Pancreas (tissue), 10 donors: ENCODE measurements around the gene GALNT10. TPM values are rescaled to one million over a fixed set of nuclear protein-coding genes. Genes with fewer than 3 reads are reported as not detected.

Source experiments
- ATAC-seq, 4 donors: fragments of 200-7000 bp; cut with Tn5 transposase; one replicate each; pipeline versions ENCODE4 v1.8.0 to v1.9.1; 2020; ENCODE audit warnings: mild to moderate bottlenecking in 4 of 4, moderate library complexity in 4 of 4
- DNase-seq, 6 donors: peaks; one replicate each; pipeline ENCODE4 v3.0.0-alpha.2; 2020
- FAIRE-seq: peaks from 2 replicates; lab custom pipeline; 2012; peaks lifted over from hg19 to GRCh38; lab: Jason Lieb, UNC
- H3K27ac ChIP-seq, 4 donors: fragments of 200-600 bp; sonication (generic); 1 replicate in 3 of 4; 2 replicates in 1 of 4; pipeline versions ENCODE4 v1.5.0 to v1.8.0; 2020
- H3K27me3 ChIP-seq, 4 donors: fragments of 200-600 bp; one replicate each; pipeline ENCODE4 v1.8.0; 2021
- H3K36me3 ChIP-seq, 3 donors: fragments of 200-600 bp; sonication (generic) in 1 of 3; one replicate each; pipeline versions ENCODE4 v1.5.0 to v1.8.0; 2020 to 2021
- H3K4me1 ChIP-seq, 3 donors: fragments of 200-600 bp; one replicate each; pipeline ENCODE4 v1.8.0; 2021
- H3K4me3 ChIP-seq, 4 donors: fragments of 200-600 bp; sonication (generic) in 2 of 4; one replicate each; pipeline versions ENCODE4 v1.5.0 to v1.8.0; 2020 to 2021
- H3K9me3 ChIP-seq, 4 donors: fragments of 200-600 bp; one replicate each; pipeline ENCODE4 v1.8.0; 2021
- WGBS, 2 donors: extraction: QIAGEN DNeasy Blood & Tissue Kit; methylation state at CpG; one replicate each; pipeline ENCODE4 v1.1.7; 2013; 5-methylcytosine and 5-hydroxymethylcytosine counted together
- intact Hi-C, 3 donors: fragments of 100-400 bp; cut with DNase I; formaldehyde crosslinking; loops; one replicate each; pipeline versions ENCODE4 v1.11.1 to v1.14.2; 2022
- polyA plus RNA-seq, 2 donors: library from polyadenylated mRNA; stranded (reverse); fragments of 200-250 nt; gene quantifications; one replicate each; pipeline ENCODE4 v1.2.3, GENCODE V29; 2013
- total RNA-seq, 6 donors: library from RNA; stranded (reverse); fragmentation: NEBNext Ultra II Directional in 4 of 6; extraction: Animal tissue kit (Norgen Biotek cat#: 25700) in 4 of 6; gene quantifications; one replicate each; pipeline versions ENCODE4 v1.2.1 to v1.2.4, GENCODE V29; 2021 to 2023
- TF ChIP-seq, protein P1 (sequence below), 4 donors: fragments of 200-600 bp; sonication (generic) in 3 of 4; IDR thresholded peaks; one replicate each; pipeline versions ENCODE4 v1.5.0 to v1.8.0; 2021; ENCODE audit warnings: antibody characterized with exemption in 4 of 4
- donor health status: healthy with polysubstance abuse.
- donor health status: DM: no; HTN: no; CAD: no; lungs with moderate emphysema.
- donor health status: DM: no; HTN: no; CAD: no.
- donor health status: control.
- donor health status: control.
- donor health status: Bipolar disorder and iron deficiency.
- donor health status: DM: yes; HTN: yes; CAD: no.
- donor health status: DM: no; HTN: no; CAD: no.
- donor health status: DM: no; HTN: no; CAD: no.
- donor health status: DM: yes; HTN: yes; CAD: no.

The GALNT10 gene
- total and polyA plus RNA-seq, 8 donors = 4.4 to 23.1 (median 13.4) TPM

DNA sequence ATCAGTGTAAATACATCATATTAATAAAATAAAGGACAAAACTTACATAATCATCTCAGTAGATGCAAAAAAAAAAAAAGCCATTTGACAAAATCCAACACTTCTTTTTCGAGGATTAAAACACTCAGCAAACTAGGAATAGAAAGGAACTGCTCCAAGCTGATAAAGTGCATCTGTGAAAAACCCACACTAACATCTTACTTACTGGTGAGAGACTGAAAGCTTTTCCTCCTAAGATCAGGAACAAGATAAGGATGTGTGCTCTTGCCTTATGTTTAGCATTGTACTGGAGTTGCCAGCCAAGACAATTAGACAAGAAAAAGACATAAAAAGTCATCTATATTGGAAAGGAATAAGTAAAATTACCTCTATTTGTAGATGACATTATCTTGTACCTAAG lies 135.0 kb downstream of the GALNT10 start:
- DNase-seq = no peak
- Histone ChIP-seq H3K27me3 (no peaks in the 10 kb centered on the region), H3K9me3 (no peaks in the 10 kb centered on the region), H3K4me3 (no peak overlapping the region), H3K4me1 (no peaks in the 10 kb centered on the region), H3K36me3 (no peaks in the 10 kb centered on the region), H3K27ac (no peak overlapping the region)
- TF ChIP-seq, protein P1, sequence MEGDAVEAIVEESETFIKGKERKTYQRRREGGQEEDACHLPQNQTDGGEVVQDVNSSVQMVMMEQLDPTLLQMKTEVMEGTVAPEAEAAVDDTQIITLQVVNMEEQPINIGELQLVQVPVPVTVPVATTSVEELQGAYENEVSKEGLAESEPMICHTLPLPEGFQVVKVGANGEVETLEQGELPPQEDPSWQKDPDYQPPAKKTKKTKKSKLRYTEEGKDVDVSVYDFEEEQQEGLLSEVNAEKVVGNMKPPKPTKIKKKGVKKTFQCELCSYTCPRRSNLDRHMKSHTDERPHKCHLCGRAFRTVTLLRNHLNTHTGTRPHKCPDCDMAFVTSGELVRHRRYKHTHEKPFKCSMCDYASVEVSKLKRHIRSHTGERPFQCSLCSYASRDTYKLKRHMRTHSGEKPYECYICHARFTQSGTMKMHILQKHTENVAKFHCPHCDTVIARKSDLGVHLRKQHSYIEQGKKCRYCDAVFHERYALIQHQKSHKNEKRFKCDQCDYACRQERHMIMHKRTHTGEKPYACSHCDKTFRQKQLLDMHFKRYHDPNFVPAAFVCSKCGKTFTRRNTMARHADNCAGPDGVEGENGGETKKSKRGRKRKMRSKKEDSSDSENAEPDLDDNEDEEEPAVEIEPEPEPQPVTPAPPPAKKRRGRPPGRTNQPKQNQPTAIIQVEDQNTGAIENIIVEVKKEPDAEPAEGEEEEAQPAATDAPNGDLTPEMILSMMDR (IDR thresholded peaks at IDR 0.05) = no peak
- ATAC-seq = no peak
- FAIRE-seq = no peak
- intact Hi-C loops = no loop called here
- 83% methylated on average over 1 of the region's 1 CpG for WGBS, 2 donors

DNA sequence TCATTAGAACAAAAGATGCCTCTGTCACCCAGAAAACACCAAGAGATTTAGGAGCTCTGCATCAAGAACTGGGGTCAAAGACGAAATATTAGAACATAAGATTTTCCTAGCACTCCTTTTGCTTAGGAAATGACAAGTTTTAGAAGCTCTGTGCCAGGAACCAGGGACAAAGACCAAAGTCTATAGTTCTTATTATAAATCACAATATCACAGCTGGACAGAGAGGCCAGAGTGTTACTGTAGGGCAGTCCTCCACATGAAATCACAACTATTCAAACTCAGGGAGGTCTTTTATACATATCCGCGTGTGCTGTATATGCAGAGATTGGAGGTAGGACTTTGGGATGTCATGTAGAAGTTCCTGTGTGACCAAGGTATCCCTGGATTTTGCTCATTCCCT lies 138.5 kb downstream of the GALNT10 start:
- no peak for ATAC-seq
- no peak overlapping the region for H3K27ac ChIP-seq
- H3K36me3 ChIP-seq = no peaks in the 10 kb centered on the region
- 87 to 90% methylated on average over 3 of the region's 3 CpGs for WGBS, 2 donors
- DNase-seq = no peak
- intact Hi-C loops = no loop called here
- no peak for FAIRE-seq
- H3K4me1 ChIP-seq = no peaks in the 10 kb centered on the region
- no peak overlapping the region for H3K4me3 ChIP-seq
- H3K9me3 ChIP-seq = no peaks in the 10 kb centered on the region
- H3K27me3 ChIP-seq = no peaks in the 10 kb centered on the region
- TF ChIP-seq, protein P1 (IDR thresholded peaks at IDR 0.05) = no peak

DNA sequence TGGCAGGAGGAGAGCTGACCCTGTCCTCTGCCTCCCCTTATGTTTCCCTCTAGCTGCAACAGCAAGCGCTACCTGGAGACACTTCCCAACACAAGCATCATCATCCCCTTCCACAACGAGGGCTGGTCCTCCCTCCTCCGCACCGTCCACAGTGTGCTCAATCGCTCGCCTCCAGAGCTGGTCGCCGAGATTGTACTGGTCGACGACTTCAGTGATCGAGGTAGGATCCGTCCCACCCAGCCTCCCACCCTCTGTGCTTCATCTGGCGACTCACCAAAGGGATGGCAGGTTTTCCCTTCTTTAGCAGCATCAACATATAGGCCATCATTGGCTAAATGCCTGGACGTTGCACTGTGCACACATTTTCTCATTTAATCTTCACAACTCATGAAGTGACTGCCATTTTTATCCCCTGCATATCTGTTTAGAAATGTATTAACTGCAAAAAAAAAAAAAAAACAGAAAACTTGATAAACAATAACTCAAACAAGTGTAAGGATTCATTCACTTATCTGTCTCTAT lies 139.0 kb downstream of the GALNT10 start:
- FAIRE-seq = no peak
- no peaks in the 10 kb centered on the region for H3K4me1 ChIP-seq
- no peaks in the 10 kb centered on the region for H3K9me3 ChIP-seq
- 91 to 94% methylated on average over 14 of the region's 14 CpGs for WGBS, 2 donors
- DNase-seq = no peak
- no peaks in the 10 kb centered on the region for H3K36me3 ChIP-seq
- no peaks in the 10 kb centered on the region for H3K27me3 ChIP-seq
- ATAC-seq = no peak
- H3K27ac ChIP-seq = no peak overlapping the region
- intact Hi-C loops = no loop called here
- TF ChIP-seq, protein P1 (IDR thresholded peaks at IDR 0.05) = no peak
- H3K4me3 ChIP-seq = no peak overlapping the region

DNA sequence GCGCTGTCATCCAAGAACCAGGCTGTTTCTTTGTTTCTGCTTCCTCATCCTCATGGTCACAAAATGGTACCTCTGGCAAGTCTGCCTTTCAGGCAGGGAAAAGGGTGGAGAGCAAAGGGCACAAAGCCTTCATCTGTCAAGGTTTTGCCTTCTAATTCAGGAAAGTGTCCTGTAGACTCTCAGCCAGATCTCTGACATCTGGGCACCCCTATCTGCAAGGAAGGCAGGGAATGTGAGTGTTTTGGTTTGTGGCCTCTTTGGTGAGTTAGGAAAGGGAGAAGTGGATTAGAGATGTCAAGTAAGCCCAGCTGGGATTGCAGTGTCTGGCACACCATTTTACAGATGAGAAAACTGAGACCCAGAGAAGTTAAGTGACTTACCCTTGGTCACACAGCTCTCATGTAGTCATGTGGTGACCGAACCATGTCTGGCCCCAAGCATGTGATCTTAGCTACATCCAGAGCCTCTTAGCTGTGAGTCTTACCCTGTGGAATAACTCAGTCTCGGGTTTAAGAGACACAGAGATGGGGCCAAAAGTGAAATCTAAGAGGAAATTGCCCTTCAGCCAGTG lies 139.6 kb downstream of the GALNT10 start:
- TF ChIP-seq, protein P1 (IDR thresholded peaks at IDR 0.05) = no peak
- no peak for ATAC-seq
- Histone ChIP-seq H3K4me3 (no peak overlapping the region), H3K36me3 (no peaks in the 10 kb centered on the region), H3K9me3 (no peaks in the 10 kb centered on the region), H3K27ac (no peak overlapping the region), H3K4me1 (no peaks in the 10 kb centered on the region), H3K27me3 (no peaks in the 10 kb centered on the region)
- intact Hi-C loops = no loop called here
- DNase-seq = no peak
- 93 to 98% methylated on average over 3 of the region's 3 CpGs for WGBS, 2 donors
- no peak for FAIRE-seq

DNA sequence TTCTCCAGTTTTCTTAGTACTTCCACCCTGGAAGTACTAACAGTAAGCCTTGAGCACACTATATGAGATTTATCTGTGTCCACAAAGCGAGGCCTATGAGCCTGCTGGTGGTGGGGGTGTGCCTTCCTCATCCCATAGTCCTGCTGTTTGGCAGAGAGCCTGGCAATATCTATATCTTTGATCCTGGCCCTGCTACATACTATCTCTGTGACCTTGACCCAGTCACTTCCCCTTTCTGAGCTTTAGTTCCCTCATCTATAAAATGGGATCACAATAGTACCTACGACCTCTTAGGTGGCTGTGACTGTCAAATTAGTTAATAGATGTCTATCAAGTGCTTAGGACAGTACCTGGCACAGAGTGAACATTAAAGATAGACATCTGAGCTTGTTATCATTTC lies 140.7 kb downstream of the GALNT10 start:
- no peaks in the 10 kb centered on the region for H3K9me3 ChIP-seq
- no peak overlapping the region for H3K27ac ChIP-seq
- no peak for DNase-seq
- intact Hi-C loops = no loop called here
- WGBS, 2 donors = 91 to 93% methylated on average over 2 of the region's 2 CpGs
- no peak for FAIRE-seq
- H3K4me3 ChIP-seq = no peak overlapping the region
- H3K36me3 ChIP-seq = no peaks in the 10 kb centered on the region
- H3K4me1 ChIP-seq = no peaks in the 10 kb centered on the region
- ATAC-seq = no peak
- no peaks in the 10 kb centered on the region for H3K27me3 ChIP-seq
- TF ChIP-seq, protein P1 (IDR thresholded peaks at IDR 0.05) = no peak
